HG03439 (cell line): ENCODE results near the gene RPS21.
"Not testable (repeated sequence)": the region's sequence is repeated elsewhere in the genome, so short reads cannot be mapped to it uniquely, and the experiment has no call there.

Experiments
- ATAC-seq: cut with Tn5 transposase; IDR thresholded peaks from one replicate; pipeline ENCODE4 v1.9.1; 2021; ENCODE audit warnings: mild to moderate bottlenecking, moderate library complexity; ENCODE audit not compliant: unreplicated experiment

Gene RPS21

DNA sequence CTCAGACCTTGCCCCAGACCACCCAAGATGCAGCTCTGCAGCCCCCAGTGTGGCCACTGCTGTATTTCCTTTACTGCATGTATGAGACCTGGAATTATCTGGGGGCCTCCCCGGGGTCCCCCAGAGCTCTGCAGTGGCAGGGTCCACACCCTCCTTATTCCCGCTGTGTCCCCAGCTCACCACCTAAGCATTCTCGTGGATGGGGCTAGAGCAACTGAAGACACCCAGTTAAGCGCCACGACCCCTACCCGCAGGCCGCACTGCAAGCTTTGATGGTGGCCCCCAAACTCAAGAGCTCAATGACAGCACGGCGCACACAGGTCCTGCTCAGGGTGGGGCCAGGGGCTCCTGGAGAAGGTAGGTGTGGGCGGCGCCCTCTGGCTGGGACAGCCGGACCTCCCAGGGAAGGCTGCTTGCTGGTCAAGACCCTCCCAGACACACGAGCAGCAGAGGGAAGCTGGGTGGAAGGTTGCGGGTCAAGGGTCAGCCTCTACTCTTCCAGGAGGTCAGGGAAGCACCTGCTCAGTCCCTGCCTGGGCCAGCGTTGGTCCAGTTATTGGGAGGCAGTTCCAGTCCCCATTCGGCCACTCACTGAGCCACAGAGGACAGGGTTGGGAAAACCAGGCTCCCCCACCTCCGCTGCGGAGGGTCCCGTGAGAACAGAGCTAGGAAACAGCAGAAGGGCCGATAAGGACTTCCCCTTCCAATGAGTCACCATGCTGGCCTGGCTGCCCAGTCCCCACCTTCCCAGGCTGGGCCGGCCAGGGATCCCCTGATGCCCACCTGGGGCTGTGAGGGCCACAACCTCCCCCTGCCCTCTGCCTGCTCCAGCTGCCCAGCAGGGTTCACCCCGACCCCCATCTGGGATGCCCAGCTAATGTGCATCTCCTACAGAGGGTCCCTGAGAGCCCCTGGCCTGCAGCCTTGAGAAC is 22.7 kb upstream of the RPS21 start:
- ATAC-seq = no peak

DNA sequence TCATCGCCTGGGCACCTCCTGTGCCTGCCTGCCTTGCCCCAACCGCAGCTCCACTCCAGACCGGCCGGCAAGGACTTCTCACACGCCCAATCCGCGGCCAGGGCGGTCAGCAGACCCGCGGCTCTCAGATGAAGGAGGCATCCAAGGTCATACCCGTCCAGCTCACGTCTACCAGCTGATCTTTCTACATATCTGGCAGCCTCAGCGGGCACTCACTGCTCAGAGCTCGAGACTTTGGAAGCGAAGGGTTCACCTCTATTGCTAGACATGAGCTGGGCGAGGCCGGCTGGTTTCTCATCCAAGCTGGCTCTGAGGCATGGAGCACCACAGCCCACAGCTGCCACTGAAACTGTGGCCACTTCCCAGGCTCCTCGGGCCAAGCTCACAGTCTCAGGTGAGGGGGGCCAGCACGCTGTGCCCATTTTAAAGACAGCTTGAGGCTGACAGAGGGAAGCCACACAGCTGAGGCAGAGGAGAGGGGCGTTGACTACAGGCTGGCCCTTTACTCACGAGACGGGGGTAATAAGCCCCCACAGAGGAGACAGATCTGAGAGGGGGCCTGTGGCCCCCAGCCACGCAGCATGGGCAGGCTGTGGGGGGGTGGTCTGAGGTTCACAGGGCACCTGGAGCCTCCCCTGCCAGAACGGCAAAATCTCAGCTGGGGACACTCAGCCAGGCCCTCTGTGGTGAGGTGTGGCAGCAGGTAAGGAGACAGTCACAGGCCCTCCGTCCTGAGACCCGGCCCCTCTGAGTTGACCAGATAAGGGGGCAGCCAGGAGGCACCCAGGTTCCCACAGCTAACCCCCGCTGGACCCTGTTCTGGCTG is 21.8 kb upstream of the RPS21 start:
- ATAC-seq = no peak

DNA sequence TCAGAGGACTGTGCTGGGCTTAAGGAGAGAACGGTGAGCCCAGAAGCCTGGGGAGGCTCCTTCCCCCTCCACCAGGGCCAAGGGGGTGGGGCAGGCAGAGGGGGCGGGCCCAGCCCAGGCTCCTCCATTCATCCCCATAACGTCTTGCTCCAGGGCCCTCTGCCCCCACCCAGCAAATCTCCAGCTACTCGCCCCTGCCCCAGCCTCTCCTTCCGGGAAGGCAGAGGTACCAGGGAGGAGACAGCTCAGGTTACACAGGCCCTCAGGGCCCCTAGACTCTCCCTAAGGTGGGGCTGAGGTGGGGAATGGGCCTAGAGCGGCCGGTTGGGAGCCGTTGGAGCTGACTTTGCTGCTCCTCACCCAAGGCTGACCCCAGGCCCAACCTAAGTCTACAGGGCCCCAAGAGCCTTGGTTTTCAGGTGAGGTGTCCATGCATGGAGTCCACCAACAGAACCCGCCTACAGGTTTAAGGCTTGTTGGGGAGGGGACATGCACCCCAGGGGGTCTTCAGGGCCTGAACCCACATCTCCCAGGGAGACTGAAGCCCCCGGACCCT is 21.0 kb upstream of the RPS21 start:
- no peak for ATAC-seq

DNA sequence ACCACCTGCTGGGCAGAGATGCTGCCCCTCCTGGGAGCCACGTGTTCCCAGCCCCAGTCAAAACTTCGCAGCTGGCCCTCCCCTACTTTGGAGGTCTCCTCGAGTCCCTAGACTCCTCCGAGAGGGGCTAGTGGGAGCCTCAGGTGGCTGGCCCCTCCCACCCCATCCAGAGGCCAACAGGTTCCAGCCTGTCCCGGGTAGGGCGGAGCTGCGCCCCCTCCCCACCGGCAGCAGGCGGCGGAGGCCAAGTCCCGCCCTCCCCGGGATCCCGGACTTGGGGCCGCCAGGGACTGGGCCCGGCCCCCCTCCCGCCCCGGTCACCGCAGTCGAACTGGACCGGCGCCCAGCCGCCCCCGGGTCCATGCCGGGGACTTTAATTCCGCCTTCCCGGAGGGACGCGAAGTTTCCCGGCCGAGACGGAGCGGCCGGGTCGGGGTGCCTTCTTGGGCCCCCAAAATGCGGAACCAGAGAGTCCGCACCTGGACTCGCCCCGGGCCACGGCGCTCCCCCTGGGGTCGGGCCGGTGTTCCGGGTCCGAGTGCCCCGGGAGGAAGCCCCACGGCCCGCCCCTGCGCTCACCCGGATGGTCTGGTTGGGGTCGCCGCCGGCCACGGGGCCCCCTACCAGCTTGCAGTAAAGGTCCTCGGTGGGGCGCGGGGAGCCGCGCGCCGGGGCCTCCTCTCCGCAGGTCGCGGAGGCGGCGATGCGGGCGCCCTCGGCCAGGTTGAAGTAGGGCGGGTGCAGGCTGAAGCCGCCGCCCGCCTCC is 20.4 kb upstream of the RPS21 start:
- ATAC-seq = no peak

DNA sequence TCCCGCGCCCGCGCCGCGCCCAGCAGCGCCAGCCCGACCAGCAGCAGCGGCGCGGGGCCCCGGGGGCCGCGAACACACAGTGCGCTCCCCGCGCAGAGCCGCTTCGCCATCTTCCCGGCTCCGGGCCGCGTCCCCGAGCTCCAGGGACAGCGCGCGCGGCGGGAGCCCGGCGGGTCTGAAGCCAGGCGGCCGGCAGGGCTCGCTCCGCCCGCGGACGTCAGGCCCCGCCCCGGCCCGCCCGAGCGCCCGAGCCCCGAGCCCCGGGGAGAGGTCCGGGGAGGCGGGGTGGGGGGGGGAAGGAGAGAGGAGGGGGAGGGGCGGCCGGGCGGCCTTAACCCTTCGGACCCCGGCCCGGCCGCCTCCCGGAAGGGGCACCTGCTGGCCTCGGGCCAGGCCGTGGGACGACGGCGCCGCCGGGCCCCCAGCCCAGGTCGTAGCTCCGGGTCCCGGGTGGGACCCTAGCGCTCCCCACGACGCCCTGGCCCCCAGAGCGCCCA is 19.7 kb upstream of the RPS21 start, which contains the start of gene LAMA5:
Gene LAMA5, minus strand, starts transcription at position 177 of the 497 bp plus-strand sequence. Its CDS starts 67 bp downstream, at position 110.
- ATAC-seq = no peak

DNA sequence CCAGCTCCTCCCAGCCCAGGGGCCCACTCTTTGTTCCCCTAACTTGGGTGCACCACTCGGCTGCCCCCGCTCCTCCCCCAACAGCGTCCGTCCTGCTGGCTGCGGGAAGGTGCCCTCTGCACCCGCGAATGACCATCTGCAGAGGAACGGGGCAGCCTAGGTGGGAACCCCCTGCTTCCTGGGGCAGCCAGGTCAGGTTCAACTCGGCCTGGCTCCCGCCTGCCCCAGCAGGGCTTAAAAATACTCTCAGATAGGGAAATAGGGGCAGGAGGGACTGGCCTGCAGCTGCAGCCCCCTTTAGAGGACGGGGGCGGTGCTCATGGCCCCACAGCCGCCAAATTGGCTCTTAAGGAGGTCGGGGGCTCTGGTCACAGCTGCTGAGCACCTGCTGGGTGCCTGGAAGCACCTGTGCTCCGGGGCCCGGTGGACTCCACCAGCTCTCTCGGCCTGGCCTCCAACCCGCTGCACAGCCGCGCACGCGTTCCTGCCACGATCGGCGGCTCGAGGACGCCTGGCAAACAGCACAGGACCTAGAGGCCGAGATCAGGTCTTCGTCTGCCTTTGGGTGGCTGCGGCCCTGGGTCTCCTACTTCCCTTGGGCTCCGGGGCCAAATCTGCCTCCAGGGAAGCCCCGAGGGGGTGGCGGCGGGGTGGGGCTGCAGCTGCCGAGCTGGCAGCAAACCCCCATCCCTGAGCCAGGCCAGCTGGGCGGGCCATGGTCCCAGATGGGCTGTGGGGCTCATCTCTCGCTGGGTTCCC is 19.1 kb upstream of the RPS21 start:
- no peak for ATAC-seq

DNA sequence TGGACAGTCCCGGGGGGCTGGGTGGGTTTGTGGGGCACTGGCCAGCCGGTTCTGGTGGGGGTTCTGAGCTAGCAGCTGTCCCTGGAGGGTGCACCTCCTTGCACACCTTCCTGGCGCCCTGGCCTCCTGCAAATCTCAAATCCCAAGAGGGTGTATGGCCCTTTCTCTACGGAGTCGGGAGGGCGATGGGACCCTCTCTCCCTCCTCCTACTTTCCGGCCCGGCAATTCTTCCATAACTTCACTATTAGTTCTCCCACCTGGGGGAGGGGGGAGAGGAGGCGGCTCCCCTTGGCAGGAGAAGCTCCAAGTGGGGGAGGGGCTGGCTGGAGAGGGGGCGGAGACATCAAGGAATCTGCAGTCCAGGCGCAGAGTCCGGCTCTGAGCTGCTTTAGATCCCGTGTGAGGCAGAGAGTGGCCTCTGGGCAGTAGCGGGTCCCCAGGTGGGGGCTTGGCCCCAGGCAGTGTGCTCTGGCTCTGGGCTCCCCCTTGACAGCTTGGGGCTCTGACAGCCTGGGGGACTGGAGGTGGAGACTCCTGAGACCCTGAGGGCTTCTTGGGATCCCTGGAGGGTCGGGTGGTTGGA is 18.4 kb upstream of the RPS21 start:
- no peak for ATAC-seq

DNA sequence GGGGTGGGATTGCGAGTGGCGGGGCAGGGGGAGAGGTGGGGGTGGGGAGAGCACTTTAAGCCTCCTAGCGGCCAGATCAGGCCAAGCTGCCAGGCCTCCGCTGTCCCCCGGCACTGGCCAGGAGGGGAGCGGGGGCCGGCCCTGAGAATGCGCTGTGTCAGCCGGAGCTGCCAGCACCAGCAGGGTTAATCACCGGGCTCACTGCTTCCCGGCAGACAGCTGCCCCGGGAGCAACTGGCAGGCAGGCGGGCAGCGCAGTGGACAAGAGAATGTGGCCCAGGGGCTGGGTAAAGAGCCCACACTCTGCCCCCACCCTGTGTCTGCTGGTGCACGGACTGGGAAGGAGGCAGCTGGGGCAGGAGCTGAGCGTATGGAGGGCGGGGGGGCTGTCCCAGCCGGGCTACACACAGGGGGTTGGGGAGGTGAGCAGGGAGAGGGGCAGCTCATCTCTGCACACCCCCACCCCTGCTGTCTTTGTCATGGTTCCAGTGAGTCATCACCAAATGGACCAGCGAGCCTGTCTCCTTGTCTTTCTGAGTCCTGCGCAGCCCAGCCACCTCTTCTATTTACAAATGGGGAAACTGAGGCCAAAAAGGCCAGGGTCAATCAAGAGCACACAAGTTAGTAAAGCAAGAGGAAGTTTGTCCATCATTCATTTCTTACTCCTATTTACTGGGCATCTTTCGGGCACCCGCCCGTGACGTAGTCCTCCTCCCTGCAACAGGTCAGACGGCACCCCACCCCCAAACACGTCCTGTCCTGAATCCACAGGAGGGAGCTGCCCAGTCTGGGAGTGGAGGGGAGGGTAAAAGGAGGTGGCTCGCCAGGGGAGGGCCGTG is 17.7 kb upstream of the RPS21 start:
- ATAC-seq = no peak

DNA sequence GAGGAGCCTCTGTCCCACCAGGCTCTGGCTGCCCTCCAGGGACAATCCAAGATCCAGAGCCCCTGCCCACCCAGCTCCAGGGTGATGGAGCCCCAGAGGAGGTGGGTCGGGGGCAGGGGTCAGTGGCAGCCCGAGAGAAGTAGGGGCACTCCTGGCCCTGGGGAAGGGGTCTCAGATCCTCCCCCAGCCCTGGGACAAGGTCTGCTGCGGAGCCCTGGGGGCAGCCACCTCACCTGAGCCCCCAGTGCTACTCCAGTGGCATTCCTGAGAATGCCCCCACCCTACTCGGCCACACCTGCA is 17.1 kb upstream of the RPS21 start:
- no peak for ATAC-seq

DNA sequence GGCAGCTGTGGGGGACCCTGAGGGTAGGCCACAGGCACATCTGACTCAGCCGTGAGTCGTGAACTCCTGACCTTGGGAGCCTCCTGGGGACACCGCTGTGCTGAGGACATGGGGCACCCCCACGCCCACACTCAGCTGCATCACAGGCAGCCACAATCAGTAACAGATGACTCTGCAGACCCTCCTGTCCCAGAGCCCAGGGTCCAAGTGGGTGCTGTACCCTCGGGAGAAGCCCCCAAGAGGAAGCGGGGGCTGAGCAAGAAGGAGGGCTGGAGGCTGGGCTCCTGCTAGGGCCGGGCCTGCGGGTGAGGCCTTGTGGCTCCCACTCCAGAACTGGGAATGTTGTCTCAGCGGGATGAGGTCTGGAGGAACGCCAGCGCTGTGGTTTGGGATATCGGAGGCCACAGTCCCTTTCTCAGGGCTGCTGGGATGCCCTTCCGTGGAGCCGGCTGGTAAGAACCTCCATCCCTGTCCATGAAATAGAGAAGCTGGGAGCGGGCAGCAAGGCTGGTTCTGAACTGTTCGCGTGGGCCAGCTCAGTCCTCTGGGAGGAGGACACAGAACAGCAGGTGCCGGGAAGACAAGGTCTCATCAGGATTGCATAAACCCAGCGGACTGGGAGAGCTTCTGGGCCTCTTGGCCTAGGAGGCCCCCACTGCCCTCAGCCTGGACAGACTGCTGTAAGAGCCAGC is 16.6 kb upstream of the RPS21 start:
- ATAC-seq = no peak

DNA sequence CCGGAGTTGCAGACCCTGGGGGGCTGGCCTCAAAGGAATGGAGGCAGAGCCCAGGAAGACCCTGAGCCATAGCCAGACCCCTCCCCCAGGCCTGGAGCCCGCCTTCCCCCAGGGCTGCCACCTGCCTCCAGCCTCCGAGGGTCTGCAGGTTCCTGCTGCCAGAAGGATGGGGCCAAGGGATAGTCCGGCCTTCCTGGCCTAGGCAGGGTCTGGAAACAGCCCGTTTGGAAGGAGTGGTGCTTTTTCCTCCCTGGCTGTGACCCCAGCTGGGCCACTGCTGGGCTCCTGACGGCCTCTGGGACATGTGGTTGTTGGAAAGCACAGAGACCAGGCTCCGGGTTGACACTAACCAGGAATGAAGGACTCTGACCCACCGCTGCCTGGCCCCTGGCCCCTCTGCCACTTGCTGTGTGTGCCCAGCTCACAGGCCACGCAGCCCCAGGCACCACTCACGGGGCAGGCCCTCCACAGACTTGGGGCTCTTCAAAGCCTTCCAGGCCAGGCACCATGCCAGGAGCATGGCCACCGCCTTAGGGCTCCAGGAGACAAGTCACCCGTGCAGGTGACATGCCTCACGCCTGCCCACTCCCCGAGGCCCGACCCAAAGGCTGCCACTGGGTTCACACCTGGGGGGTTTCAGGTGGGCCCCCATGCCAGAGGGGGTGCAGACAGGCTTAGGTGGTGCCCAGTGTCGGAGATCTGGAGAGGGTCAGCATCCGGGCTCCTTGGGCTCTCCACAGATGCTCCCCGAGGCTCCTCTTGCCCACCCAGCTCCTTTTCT is 15.9 kb upstream of the RPS21 start:
- no peak for ATAC-seq

DNA sequence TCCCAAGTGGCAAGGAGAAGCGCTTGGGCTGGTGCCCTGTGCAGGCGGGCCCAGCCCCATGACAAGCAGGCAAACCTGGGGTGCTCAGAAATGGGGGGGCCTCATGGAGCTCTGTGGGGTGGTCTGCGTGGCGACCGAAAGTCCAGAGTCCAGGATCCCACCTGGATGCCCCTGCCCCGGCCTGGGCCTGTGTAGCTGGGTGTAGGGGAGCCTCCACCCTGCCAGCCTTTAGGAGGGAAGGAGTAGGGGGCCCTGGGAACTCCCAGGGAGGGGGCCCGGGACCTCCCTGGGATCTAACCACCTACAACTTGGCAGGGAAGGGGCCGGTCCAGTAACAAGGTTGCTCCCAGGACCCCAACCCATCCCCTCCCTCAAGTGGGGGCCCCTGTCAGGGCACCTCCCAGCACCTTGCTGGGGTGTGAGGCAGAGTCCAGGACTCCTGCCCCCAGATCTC is 15.3 kb upstream of the RPS21 start:
- ATAC-seq = no peak

DNA sequence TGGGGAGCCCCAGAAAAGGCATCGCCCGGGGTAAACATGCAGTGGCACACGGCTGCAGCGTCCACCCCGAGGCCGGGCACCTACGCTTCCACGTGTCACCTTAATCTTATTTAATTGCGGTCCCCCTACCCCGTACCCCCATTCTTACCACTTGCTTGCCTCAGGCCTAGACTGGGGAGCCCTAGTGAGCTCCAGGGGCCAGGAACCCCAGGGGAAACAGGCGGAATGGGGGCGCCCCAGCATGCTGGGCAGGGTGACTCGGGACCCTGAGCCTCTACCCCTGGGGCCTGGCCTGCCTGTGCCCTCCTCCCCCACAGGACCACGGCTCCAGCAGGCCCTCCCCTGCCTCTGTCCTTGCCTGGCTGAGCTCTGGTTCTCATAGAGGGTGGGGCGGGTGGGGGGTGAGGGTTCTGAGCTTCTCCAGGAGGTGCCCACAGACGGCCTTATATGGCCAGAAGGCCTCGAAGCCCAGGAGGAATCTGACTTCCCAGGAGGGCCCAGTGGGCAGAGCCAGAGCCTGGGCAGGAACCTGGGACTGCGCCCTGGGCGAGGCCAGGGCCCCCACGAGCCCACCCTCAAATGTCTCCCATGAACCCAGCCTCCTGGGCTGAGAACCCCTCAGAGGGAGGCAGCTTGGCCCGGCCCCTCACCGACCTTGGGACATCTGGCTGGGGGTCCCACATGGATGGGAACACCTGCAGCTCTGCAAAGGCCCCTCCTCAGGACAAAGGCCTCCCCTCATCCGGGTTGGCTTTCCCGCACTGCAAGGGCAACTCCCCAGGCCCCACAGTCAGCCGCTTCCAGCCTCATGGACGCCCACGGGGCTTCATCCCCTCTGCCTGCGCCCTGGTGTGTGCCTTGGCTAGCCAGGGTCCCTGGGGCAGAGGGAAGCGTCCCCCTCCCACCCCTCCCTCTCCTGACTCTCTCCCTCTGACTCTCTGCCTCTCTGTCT is 14.6 kb upstream of the RPS21 start:
- ATAC-seq = no peak

DNA sequence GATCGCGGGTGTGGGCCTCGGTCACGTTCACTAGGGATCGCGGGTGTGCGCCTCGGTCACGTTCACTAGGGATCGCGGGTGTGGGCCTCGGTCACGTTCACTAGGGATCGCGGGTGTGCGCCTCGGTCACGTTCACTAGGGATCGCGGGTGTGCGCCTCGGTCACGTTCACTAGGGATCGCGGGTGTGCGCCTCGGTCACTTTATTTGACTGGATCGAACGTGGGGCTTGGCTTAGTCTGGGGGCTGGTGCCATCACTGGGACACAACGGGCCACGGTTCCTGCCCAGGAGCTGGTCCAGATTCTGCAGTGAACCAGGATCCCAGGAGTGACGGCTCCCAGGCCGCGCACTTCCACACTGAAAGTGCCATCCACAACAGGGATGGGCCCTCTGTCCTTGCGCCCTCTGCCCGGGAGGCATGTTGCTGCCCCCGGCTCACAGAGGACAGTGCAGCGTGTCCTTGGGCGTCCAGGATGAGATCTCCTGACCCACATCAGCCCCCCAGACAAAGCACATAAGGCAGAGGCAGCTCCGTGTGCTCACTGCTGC is 13.2 kb upstream of the RPS21 start:
- ATAC-seq = not testable (repeated sequence)

DNA sequence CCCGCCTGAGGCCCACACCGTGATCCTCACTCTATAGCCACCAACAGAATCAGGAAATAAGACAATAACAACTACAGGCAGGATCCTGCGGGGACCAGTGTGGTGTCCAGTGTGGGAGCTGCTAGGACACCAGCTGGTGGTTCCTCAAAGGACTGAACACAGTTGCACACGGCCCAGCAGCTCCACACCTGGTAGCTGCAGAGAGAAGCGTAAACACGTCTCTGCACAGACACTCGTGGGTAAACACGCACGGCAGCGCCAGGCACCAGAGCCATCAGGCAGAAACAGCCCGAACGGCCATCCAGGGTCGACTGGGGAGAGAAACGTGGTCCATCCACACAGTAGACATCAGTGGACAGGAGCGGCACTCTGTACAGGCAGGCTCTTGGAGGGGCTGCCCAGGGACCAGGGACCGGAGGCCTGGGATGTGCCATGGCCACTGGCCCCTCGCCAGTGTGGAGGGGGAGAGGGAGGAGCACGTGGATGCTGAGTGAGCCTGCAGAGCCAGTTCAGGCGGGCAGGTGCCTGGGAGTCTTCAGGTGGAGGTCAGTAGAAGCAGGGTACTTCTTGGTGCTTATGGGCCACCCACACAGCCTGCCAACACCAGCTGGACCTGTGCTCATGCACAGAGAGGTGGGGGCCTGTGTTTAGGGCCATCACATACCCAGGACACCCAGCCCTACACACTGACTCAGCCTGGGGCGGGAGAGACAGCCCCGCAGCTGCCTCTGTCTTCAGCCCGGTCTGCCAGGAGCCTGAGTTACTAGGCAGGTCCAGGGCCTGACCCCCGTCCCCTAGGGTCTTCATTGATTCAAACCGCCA is 12.4 kb upstream of the RPS21 start:
- no peak for ATAC-seq
